Spleen (tissue), 11 donors: ENCODE results near the gene FRK. TPM values are rescaled to one million over a fixed set of nuclear protein-coding genes. Genes with fewer than 3 reads are reported as not detected.

Source experiments
- DNase-seq: peaks from one replicate; pipeline ENCODE4 v3.0.0-alpha.2; 2020
- H3K27ac ChIP-seq, 8 donors: fragments of 200-600 bp; sonication (generic) in 7 of 8; 1 replicate in 4 of 8; 2 replicates in 4 of 8; pipeline versions ENCODE4 v1.5.0 to v1.8.0; 2016 to 2021; ENCODE audit warnings: inconsistent platforms in 4 of 8, mild to moderate bottlenecking in 4 of 8, moderate library complexity in 1 of 8
- H3K27me3 ChIP-seq, 7 donors: fragments of 200-600 bp; sonication (generic) in 6 of 7; replicated peaks in 1 of 7; 1 replicate in 4 of 7; 2 replicates in 3 of 7; pipeline versions ENCODE4 v1.5.0 to v1.8.0; 2016 to 2021; ENCODE audit warnings: inconsistent platforms in 3 of 7, mild to moderate bottlenecking in 1 of 7
- H3K36me3 ChIP-seq, 6 donors: fragments of 200-600 bp; sonication (generic) in 5 of 6; 1 replicate in 4 of 6; 2 replicates in 2 of 6; pipeline versions ENCODE4 v1.5.0 to v1.8.0; 2016 to 2021; ENCODE audit warnings: inconsistent platforms in 2 of 6
- H3K4me1 ChIP-seq, 6 donors: fragments of 200-600 bp; sonication (generic) in 5 of 6; 1 replicate in 3 of 6; 2 replicates in 3 of 6; pipeline versions ENCODE4 v1.5.0 to v1.8.0; 2016 to 2021; ENCODE audit warnings: inconsistent platforms in 3 of 6
- H3K4me3 ChIP-seq, 8 donors: fragments of 200-600 bp; sonication (generic) in 7 of 8; 1 replicate in 4 of 8; 2 replicates in 4 of 8; pipeline versions ENCODE4 v1.5.0 to v1.8.0; 2016 to 2021; ENCODE audit warnings: inconsistent platforms in 4 of 8, mild to moderate bottlenecking in 4 of 8, moderate library complexity in 2 of 8
- H3K9me3 ChIP-seq, 8 donors: fragments of 200-600 bp; sonication (generic) in 7 of 8; 1 replicate in 4 of 8; 2 replicates in 4 of 8; pipeline versions ENCODE4 v1.5.0 to v1.8.0; 2016 to 2021; ENCODE audit warnings: inconsistent platforms in 4 of 8
- CTCF ChIP-seq, 11 experiments: fragments of 200-600 bp in 7 of 11; fragments of 450-650 bp in 4 of 11; sonication (generic) in 4 of 11; IDR thresholded peaks in 8 of 11; conservative IDR thresholded peaks in 3 of 11; 1 replicate in 7 of 11; 2 replicates in 4 of 11; pipeline versions ENCODE4 v1.4.0 to v1.8.0; 2016 to 2021; ENCODE audit warnings: antibody characterized with exemption in 11 of 11, inconsistent platforms in 4 of 11, mild to moderate bottlenecking in 1 of 11
- POLR2A ChIP-seq, 3 donors: fragments of 450-650 bp; IDR thresholded peaks; one replicate each; pipeline ENCODE4 v1.5.1; 2017; ENCODE audit warnings: antibody characterized with exemption in 3 of 3, mild to moderate bottlenecking in 1 of 3
- POLR2AphosphoS5 ChIP-seq, 3 donors: sonication (generic); formaldehyde crosslinking; IDR thresholded peaks; one replicate each; pipeline ENCODE4 v1.5.1; 2017; ENCODE audit warnings: antibody characterized with exemption in 3 of 3
- WGBS, 5 donors: extraction: QIAGEN DNeasy Blood & Tissue Kit in 3 of 5; methylation state at CpG; one replicate each; pipeline versions ENCODE4 v1.1.5 to v1.1.7; 2013 to 2018; 5-methylcytosine and 5-hydroxymethylcytosine counted together
- intact Hi-C: fragments of 100-400 bp; cut with DNase I; formaldehyde crosslinking; loops from one replicate; pipeline ENCODE4 v1.15.0; 2023; ENCODE audit warnings: low total_unique reads
- polyA plus RNA-seq, 3 donors: library from polyadenylated mRNA; stranded (reverse); fragments of 200-250 nt; gene quantifications; one replicate each; pipeline ENCODE4 v1.2.1, GENCODE V29; 2013
- total RNA-seq, 7 donors: library from RNA; depleted of rRNA in 3 of 7; stranded (reverse); fragments of >200 nt in 3 of 7; fragmentation: NEBNext Ultra II Directional in 4 of 7; extraction: Animal tissue kit (Norgen Biotek cat#: 25700) in 4 of 7; gene quantifications; one replicate each; pipeline versions ENCODE4 v1.1.0 to v1.2.1, GENCODE V29; 2016 to 2021
- donor health status: healthy with polysubstance abuse.
- donor health status: DM: no; HTN: no; CAD: no; lungs with moderate emphysema.
- donor health status: DM: no; HTN: no; CAD: no.
- donor health status: Bipolar disorder and iron deficiency.
- donor health status: healthy.
- donor health status: DM: no; HTN: no; CAD: no.
- donor health status: DM: yes; HTN: yes; CAD: no.

The FRK gene
- total and polyA plus RNA-seq, 10 donors: 0.20 to 2.8 (median 0.78) TPM

GRCh38 chr6:116029535-116029934 is 31.2 kb downstream of the FRK start:
- intact Hi-C loops: no loop called here
- no peaks in the 10 kb centered on the region for H3K36me3 ChIP-seq
- no peaks in the 10 kb centered on the region for H3K9me3 ChIP-seq
- no peak overlapping the region for H3K27ac ChIP-seq
- TF ChIP-seq CTCF (IDR thresholded peaks at IDR 0.05 in 8 of 11, conservative IDR thresholded peaks at IDR 0.05 in 3 of 11) (no peak), POLR2A (IDR thresholded peaks at IDR 0.05) (no peak), POLR2AphosphoS5 (IDR thresholded peaks at IDR 0.05) (no peak)
- no peaks in the 10 kb centered on the region for H3K27me3 ChIP-seq
- no peak for DNase-seq
- no peak overlapping the region for H3K4me3 ChIP-seq
- 44 to 60% (median 52%) methylated on average over 1 of the region's 1 CpG for WGBS, 5 donors
- no peaks in the 10 kb centered on the region for H3K4me1 ChIP-seq

- WGBS, 5 donors: 90 to 100% (median 97%) methylated on average over 1 of the region's 1 CpG
- Histone ChIP-seq H3K4me3 (no peak overlapping the region), H3K36me3 (no peaks in the 10 kb centered on the region), H3K27me3 (no peaks in the 10 kb centered on the region), H3K4me1 (no peaks in the 10 kb centered on the region), H3K27ac (no peak overlapping the region), H3K9me3 (no peaks in the 10 kb centered on the region)
- DNase-seq: no peak
- no peak for TF ChIP-seq CTCF (IDR thresholded peaks at IDR 0.05 in 8 of 11, conservative IDR thresholded peaks at IDR 0.05 in 3 of 11)
- TF ChIP-seq POLR2A (IDR thresholded peaks at IDR 0.05): no peak
- no peak for TF ChIP-seq POLR2AphosphoS5 (IDR thresholded peaks at IDR 0.05)
- intact Hi-C loops: no loop called here
These were observed 32.5 kb downstream of the FRK start for GRCh38 chr6:116028233-116028632.

GRCh38 chr6:116027801-116028200 is 32.9 kb downstream of the FRK start:
- Histone ChIP-seq H3K4me1 (no peaks in the 10 kb centered on the region), H3K27ac (no peak overlapping the region), H3K9me3 (no peaks in the 10 kb centered on the region), H3K4me3 (no peak overlapping the region), H3K27me3 (no peaks in the 10 kb centered on the region), H3K36me3 (no peaks in the 10 kb centered on the region)
- DNase-seq: no peak
- TF ChIP-seq POLR2A (IDR thresholded peaks at IDR 0.05) (no peak), POLR2AphosphoS5 (IDR thresholded peaks at IDR 0.05) (no peak), CTCF (IDR thresholded peaks at IDR 0.05 in 8 of 11, conservative IDR thresholded peaks at IDR 0.05 in 3 of 11) (no peak)
- intact Hi-C loops: no loop called here

GRCh38 chr6:116025405-116025804 is 35.3 kb downstream of the FRK start:
- H3K4me3 ChIP-seq: no peak overlapping the region
- intact Hi-C loops: no loop called here
- no peaks in the 10 kb centered on the region for H3K27me3 ChIP-seq
- TF ChIP-seq POLR2A (IDR thresholded peaks at IDR 0.05) (no peak), CTCF (IDR thresholded peaks at IDR 0.05 in 8 of 11, conservative IDR thresholded peaks at IDR 0.05 in 3 of 11) (no peak), POLR2AphosphoS5 (IDR thresholded peaks at IDR 0.05) (no peak)
- H3K4me1 ChIP-seq: no peaks in the 10 kb centered on the region
- DNase-seq: no peak
- no peak overlapping the region for H3K27ac ChIP-seq
- no peaks in the 10 kb centered on the region for H3K36me3 ChIP-seq
- no peaks in the 10 kb centered on the region for H3K9me3 ChIP-seq
